Fibroblast of gingiva (primary cell): ENCODE measurements around the gene MKKS.
"Not testable (repeated sequence)": the region's sequence is repeated elsewhere in the genome, so short reads cannot be mapped to it uniquely, and the experiment has no call there.

ENCODE experiments used
- DNase-seq: peaks from one replicate; pipeline ENCODE4 v3.0.0-alpha.2; 2011; ENCODE audit warnings: low read depth

MKKS gene

DNA sequence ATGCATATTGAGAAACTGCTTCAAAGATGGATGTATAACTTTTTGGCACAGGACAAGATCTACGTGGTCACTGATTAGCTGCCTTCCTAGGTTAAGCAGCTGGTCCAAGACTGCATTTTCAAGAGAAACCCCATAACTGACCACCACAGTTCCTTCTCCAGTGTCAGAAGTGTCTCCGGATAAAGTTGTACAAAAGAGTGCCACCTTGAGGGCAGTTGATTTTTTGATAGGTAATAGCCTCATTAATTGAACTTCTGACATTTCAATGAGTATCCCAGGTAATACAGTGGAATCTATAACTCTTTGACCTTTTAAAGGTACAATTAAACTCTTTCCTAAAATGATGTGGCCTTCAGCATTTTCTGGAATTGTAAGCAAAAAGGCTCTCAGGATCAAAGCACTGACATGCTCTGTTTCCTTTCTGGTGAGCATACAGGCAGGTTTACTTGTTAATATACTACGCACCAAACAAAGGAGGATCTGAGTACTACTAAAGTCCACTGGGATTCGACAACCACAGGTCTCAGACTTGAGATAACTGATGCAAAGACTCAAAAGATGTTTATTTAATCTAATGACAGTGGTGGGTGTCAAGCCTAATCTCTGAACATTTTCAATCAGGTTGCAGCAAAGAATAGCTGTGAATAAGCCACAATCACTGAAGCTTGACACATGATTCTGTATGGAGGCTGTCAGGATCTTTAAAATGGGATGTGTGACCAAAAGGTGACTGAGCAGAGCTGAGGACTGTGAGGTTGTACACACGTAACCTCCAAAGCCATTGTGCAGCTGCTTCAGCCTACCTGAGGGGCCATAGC is 21.2 kb downstream of the MKKS start:
- DNase-seq: no peak

DNA sequence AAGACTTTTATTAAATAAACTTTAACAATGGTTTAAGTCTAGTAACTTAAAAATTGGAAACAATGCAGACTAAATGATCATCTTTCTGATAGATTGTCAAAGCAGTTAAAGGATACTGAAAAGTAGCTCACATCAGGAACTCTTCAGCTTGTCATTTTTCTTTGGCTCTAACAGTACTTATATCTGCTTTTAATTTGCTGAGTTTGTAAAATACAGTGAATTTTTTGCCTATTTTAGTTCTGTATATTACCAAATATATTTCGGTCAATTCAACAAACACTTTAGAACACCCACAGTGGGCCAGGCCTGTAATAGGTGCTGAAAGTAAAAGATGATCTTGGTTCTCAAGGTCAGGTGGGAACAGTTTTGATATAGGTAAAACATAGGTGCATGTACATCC is 22.3 kb downstream of the MKKS start:
- no peak for DNase-seq

DNA sequence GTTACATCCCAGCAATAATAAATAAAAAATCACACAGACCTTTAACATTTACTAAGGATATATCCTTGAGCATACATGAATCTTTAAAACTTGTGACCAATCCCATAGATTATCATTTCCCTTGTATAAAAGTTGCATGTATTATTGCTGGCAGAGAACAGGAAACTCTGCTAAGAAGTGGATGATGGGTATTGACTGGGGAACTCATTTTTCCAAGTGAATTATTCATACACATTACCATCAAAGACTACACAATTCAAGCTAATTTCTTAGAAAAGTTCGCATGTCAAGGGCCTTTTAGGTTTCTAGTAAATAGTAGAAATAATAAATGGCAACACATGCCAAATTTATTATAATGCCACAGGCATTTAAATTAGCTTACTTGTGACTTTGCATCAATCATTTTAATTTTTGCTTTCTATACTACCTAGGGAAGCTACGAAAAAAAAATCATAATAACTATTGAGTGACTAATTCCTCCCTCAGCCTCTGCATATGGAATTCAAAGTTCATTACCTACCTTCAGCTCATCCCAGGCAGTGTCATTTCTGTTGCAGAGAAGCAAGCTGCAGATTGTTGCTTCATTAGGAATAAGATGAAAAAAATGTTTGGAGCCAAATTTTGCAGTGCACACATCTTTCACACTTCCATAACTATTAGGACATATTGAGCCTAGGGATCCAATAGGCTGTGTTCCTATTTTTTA is 25.8 kb downstream of the MKKS start:
- DNase-seq: no peak

DNA sequence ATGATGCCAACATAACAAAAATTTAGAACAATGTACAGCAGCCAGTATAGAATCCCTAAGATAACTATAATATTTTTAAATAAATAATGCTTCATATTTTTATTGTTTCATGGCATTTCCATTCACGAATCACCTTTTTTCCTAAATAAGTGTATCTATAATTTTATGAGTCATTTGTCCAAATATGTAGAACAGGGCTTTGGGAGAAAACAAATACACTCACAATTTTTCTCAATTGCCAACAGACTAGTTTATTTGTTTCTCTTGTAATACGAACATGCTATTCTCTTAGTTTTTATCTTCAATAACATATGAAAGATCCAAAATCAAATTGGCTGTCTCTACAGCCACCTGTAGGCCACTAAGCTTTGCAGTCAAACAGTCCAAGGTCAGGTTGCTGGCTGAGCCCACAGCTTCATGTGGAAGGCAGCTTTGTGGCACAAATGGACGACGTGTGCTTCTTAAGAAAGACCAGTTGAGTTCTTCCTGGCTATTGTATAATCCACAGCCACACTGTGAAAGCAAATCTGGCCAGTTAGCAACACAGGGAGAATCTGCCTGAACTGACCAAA is 29.0 kb downstream of the MKKS start:
- DNase-seq: no peak

DNA sequence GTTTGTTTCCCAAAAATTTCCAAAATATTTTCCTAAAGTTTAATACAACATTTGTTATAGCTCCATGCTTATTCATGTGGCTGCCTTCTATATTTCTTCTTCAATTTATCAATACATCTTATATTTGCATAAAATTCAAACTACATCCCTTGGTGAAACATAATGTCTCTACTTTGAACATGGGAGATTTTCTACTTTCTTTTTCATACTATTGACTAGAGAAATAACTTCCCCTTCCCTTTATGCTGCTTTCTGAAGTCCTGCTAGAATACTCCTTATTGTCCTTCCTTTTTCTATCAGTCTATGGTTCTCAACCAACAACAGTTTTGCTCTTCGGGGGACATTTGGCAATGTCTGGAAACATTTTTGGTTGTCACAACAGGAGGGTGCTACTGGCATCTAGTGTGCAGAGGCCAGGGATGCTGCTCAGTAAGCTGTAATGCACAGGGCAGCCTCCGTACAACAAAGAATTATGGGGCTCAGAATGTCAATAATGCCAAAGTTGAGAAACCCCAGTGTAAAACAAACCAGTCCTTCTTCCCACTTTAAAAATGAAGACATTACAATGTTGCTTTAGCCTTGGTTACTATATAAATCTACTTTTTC is 29.9 kb downstream of the MKKS start:
- DNase-seq: peak; percentile 7

DNA sequence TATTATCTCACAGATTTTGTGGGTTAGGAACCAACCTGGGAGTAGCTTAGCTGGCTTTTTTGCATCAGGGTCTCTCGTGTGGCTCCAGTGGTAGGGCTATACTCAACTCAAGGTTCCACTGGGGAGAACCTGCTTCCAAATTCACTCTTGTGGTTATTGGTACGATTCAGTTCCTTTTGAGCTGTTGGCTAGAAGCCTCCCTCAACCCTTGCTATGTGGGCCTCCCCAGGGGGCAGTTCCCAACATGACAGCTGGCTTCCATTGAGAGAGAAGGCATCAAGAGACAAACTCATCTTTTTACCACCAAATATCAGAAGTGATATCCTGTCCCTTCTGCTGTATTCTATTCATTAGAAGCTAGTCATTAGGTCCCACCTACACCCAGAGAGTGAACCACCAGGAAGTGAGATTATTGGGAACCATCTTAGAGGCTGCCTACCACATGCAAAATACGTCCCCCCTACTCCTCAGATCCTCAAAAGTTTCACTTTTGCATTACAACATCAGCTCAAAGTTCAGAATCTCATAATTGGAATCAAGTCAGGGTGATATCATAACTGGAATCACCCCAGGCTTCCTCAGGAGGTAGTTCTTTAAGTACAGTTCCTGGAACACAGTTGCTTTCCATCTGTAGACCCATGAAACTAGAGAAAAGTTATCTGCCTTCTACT is 30.9 kb downstream of the MKKS start:
- DNase-seq: peak; percentile 4

DNA sequence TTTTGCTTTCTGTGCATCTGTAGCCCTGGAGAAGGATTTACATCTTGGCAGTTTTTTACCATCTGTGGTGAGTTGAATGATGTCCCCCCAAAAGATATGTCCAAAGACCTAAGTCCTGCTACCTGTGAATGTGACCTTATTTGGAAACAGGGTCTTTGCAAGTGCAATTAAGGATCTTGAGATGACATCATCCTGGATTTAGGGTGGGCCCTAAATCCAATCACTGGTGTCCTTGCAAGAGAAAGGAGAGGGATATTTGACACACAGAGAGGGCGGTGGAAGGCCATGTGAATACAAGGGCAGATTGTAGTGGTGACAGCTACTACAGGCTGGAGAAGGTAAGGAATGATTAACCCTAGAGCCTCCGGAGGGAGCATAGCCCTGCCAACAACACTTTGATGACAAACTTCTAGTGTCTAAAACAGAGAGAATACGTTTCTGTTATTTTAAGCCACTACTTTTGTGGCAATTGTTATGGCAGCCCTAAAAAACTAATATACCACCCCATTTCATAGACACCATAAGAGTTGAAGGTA is 35.1 kb downstream of the MKKS start:
- no peak for DNase-seq

DNA sequence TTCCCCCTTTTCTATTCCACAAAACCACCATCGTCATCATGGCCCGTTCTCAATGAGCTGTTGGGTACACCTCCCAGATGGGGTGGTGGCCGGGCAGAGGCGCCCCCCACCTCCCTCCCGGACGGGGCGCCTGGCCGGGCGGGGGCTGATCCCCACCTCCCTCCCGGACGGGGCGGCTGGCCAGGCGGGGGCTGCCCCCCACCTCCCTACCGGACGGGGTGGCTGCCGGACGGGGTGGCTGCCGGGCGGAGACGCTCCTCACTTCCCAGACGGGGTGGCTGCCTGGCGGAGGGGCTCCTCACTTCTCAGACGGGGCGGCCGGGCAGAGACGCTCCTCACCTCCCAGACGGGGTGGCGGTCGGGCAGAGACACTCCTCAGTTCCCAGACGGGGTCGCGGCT is 39.3 kb downstream of the MKKS start:
- not testable (repeated sequence) for DNase-seq

DNA sequence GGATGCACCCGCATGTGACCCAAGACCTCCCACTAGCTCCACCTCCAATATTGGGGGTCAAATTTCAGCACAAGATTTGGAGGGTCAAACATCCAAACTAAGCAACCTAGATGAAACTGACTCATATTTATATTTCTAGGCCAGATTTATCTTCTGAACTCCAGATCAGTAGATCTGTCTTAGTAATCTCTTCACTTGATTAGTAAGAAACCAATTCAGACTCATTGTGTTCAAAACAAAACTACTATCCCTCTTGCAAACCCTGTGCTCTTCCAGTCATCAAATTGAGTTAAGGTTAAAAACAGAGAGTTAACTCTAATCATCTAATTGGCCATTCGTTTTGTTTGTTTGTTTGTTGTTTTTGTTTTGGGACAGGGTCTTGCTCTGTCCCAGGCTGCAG is 43.3 kb downstream of the MKKS start:
- DNase-seq: no peak

DNA sequence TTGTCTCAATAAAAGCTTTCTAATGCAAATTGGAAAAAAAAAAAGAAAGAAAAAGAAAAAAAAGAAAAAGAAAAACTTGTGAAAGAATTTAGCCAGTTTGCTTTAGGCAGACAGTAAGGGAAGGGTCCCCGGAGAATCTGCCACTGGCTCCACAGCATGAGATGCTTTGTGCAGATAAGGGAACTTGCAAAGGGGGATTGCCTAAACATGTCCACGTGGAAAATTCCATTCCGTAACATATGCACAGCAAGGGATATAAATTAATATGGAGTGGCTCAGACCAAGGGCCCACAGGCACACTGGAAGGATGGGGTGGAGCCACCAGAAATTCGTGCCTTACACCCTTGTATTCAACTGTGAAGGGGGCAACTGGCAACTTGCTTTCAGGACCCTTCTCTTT is 45.4 kb downstream of the MKKS start:
- no peak for DNase-seq

DNA sequence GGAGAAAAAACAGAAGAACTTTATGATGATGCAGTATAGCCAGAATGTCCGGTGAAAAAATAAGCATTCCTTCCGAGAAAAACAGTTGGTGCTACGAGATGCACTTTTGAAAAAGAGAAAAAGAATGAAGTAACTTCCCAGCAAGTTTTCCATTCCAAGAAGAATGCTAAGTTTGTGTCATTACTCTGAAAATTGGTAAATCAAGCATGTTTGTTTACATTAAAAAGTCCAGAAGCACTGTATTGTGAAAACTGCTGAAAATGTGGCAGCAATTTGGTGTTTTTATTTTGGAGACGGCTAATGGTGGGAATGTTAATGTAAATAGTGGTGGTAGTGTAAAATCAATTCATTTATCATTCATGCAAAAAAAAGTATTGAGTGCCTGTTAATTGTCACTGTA is 46.3 kb downstream of the MKKS start:
- peak; percentile 75 for DNase-seq

DNA sequence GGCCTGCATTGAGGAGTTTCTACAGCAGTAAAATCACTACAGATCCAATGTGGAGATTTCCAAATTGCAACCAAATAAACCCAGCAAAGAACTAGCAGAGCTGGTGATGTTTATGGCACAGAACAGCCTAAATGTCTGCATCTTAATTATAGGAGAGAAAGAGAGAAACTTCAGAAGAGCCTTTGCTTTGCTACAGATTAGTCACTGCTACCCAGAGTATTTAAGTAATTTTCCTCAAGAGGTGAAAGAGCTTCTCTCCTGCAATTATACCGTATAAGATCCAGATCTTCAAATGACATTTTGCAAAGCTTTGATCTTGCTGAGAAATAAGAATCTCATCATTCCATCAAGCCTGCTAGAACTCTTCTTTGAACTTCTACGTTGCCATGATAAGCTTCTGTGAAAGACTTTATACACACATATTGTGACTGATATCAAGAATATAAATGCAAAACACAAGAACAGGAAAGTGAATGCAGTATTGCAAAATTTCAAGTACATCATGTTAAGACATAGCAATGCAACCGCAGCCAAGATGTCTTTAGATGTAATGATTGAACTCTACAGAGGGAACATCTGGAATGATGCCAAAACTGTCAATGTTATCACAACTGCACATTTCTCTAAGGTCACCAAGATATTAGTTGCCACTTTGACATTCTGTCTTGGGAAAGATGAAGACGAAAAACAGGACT is 48.0 kb downstream of the MKKS start:
- DNase-seq: no peak

DNA sequence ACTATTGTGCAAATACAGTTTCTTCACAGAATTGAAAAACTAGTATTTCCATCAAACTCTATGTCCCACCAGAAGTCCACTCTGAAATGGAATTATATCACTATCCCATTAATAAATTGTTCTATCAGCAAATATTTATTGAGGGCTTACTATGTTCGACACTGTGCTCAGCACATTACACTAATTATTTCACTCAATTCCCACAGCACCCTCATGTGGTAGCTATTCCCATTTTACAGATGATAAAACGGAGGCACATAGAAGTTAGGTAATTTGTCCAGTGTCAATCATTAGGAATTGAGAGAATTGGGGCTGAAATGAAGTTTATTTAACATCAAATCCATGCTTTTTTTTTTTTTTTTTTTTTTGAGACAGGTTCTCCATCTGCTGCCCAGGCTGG is 52.5 kb downstream of the MKKS start:
- no peak for DNase-seq

DNA sequence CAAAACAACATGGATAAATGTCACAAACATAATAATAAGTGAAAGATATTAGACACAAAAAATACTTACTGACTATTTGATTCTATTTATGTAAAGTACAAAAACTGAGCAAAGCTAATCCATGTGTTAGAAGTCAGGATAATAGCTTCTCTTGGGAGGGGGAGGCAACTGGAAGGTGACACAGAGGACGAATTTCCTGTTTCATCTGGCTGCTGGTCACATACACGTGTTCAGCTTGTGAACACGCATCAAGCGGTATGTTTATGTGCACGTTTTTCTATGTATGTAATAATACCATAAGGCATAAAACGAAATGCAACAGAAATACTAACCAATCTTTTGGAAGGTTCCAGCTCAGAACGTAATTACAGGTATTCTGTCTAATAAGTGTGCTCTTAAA is 54.3 kb downstream of the MKKS start:
- no peak for DNase-seq

DNA sequence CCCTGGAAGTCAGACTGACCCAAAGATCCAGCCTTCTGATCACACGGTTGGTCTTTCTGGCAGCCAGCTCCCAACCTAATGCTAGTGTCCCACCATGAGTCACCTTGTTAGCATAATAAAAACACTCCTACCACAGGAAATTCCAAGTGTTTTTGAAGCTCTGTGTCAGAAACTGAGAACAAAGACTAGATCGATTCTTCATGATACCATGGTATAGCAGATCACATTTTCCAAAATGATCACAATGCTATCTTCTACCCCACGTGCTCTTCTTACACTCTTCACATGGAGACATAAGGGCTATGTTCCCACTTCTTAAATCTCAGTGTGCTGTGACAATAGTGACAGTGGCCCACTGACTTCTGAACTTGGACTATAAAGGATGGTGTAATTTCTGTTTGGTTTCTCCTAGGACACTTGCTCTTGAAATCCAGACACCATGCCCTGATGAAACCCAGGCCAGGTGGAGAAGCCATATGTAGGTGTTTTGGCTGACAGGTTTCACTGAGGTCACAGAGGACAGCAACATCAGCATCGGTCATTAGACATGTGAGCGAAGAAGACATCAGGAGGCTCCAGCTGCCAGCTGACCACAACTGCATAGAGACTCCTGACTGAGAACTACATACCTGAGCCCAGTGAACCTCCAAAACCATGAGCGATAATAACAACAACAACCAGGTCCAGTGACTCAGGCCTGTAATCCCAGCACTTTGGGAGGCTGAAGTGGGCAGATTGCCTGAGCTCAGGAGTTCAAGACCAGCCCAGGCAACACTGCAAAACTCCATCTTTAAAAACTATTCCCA is 57.5 kb downstream of the MKKS start:
- no peak for DNase-seq

DNA sequence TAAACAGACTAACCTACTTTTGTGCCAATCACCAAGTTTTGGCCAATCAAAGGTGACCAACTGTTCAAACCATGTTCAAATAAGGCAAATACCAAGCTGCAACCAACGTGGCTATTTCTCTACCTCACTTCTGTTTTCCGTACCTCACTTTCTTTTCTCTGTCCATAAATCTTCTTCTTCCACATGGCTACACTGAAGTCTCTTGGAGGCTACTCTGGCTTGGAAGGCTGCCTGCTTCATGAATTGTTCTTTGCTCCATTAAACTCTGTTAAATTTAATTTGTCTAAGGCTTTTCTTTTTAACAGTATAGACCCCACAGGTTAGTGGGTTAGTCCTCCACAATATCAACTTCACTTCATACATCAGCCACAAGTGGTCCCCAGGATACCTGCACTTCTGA is 58.8 kb downstream of the MKKS start:
- DNase-seq: no peak

DNA sequence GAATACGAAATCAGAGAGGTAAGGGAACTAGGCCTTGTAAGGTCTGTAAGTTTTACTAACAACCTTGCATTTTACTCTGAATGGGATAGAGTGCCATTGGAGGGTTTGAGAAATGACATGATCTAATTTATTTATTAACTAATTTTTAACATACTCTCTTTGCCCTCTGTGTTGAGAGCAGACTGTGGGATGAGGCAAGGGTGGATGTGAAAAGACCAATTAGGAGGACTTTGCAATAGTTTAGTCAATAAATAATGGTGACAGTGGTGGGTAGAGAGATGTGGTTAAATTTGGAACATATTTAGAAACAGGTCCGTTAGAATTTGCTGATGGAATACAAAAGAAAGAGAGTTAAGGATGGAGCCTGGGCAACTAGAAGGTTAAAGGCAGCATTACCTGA is 60.0 kb downstream of the MKKS start:
- no peak for DNase-seq

DNA sequence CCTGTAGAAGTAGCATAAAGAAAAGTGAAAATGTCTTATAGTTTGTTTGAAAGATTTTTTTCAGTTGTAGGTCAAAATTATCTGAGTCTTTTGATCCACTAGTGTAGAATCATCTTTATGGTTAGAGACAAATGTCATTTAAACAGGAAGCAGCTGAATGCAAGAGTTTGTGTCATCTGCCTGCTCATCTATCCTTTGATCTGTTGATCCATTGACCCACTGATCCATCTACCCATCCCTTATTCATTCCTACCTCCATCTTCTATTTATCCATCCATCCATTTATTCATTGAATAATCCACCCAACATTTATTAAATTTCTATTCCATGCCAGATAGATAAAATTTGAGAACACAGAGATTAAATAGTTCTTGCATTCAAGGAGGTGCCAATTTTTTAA is 62.6 kb downstream of the MKKS start:
- DNase-seq: no peak

DNA sequence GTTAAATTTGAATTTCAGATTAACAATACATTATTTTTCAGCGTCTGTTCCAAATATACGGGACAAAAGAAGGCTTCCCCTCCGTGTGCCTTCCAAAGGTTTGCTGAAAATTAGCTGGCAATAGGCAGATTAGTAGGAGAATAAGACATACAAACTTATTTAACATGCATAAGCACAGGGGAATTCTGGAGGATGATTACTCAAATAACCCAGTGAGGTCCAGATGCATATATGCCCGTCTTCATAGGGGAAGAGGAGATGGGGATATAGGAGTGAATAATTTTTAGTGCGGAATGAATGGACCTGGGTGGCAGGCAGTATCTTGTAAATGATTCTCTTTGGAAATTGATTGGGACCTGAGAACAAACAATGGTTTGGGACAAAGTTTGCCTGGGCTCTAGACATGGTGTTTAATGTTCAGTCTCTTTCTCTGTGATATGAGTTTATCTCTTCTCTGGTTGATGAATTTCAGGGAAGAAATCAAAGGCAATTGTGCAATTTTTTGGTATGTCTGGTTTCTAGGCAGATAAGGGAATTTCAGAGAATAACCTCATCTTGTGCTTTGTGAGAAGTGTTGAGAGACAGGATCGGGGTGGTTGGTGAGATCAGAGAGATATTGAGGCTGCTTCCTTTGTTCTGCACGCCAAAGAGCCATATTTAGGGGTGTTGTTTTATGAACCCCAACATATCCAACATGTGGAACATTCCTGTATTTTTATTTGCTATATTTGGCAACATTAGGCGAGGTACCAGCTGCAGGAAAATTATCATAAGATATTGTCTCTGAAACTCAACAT is 63.7 kb downstream of the MKKS start:
- no peak for DNase-seq

DNA sequence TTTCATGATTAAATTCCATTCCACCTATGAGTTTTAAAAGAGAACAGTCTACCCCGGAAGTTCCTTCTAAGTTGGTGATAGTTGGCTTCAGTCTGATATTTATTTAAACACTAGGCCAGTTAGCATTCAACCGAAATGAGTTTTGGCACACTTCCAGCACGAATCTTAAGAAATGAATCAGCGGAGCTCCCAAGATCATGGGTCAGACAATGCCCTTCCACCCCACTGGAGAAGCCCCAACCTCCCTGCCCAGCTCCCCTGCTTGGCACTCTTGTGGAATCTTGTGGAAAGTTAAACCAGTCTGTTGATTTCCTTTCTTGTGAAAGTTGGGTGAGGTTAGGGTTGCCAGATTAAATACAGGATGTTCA is 64.3 kb downstream of the MKKS start:
- DNase-seq: peak; percentile 89
